HUDEP-2 (cell line): ENCODE measurements around the gene PROM1.

Source experiments
- DNase-seq, 76 experiments: peaks; one replicate each; lab custom pipeline; 2025; ENCODE audit not compliant: unreplicated experiment in 76 of 76; lab: John Stamatoyannopoulos, UW

Gene PROM1

DNA sequence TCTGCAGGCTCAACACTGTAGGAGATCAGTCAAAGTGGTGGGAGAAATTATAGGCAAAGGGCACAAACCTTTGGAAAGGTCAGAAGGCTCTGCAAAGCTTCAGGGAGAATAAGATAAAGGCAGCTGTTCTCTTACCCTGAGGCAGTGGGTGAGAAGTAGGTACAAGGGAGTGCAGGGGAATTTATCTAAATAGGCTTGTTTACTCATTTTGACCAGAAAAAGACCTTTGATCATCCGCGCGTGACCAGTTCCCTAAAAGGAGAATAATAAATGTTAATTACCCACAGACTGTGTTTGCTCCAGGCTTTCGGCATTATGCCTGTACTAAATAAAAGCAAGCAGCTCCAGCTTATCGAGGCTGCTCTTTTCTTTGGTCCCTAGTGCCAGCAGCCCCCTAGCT is 130.2 kb downstream of the PROM1 start:
- no peak for DNase-seq

DNA sequence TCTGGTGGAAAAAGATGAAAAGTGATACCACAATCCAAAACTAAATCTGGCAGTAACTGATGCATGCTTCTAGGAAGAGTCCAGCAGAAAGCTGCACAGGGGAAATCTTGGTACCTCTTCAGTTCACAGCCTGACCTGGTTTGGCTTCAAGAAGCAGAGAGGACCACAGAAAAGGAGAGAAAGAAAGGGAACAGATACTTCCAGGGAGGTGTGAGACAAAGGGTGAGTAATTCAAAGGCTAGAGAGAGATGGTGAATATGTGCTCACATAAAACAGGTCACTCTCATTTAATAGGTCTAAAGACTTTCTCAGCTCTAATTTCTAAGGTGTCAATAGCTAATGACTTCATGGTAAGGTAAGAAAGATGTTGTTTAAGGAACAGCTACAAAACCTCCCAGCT is 132.0 kb downstream of the PROM1 start:
- no peak for DNase-seq

DNA sequence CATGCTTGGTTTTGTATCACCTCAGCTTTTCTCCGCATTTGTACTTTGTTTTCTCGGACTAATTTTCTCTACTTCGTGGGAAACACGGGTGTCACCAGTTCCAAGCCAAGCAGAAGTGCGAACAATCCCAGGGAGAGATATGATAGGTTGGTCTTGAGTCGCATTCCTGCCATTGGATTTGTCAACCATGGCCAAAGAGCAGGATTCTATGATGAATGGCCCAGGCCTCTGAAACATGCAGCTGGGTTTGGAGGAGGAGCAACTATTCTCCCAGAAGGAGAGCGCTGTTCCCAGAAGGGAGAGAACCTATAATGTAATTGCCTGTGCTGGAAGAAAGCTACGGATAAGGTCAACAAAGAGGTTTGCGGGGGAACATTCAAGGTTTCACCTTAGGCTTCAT is 135.0 kb downstream of the PROM1 start:
- no peak for DNase-seq

DNA sequence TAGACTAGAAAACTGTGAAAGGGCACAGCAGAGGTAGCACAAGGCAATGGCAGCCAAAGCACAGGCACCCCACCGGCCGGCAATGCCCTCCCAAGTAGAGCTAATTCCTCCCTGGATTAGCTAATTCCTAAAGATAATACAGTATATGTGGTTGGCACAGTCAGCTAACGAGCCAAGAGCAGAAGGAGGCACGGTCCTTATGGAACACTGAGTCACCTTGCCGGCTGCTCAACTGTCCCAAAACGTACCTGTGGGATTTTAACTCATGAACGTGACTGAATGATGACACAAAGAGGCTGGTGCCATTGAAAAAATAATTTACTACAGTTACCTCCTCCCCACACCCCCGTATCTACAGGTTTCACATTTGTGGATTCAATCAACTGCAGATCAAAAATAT is 136.1 kb downstream of the PROM1 start:
- no peak for DNase-seq

DNA sequence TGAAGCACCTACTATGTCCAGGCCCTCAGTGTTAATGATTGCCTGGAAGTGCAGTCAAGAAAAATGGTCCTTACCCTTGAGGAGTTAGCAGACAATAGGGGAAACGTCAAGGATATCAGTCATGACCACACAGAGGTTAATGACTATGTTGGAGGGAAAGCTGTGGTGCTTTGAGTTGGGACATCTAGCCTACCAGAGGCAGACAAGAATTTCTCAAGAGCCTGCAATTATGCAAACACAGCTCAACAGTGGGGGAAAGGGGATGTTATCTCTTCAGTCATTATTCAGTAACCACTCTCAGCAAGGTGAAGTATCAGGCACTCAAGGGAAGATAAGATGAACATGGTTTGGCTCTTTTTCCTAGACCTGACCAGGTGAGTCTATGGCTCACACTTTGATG is 138.3 kb downstream of the PROM1 start:
- no peak for DNase-seq

DNA sequence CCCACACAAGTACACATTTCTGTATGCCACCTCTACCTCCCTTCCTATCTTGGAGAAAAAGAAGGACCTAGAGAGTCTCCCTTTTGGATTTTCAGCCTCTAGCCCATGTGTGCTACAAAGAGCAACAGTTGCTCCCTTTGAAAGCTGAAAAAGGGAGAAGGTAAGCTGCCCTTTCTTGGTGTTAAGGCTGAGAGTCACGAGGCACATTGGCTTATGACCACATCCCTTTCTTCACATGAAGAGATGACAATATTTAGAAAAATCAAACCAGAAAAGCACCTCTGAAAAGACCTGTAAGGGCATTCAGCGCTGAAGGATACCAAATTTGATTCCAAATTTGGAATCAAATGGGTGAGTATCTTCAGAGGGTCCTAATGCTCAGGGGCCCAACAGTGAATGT is 138.9 kb downstream of the PROM1 start:
- no peak for DNase-seq

DNA sequence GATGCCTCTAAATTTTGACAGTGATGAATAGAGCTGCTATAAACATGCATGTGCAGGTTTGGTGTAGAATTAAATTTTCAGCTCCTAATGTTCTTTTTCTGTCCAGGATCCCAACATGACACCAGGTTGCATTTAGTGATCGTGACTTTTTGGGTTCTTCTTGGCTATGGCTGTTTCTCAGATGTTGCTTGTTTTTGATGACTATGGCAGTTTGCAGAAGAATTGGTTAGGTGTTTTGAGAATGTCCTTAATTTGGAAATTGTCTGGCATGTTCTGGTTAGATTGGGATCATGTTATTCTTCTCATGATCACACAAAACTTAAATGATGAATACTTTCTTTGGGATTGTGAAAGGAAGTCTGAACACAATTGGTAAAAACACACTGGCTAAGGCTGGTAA is 141.5 kb downstream of the PROM1 start:
- no peak for DNase-seq

DNA sequence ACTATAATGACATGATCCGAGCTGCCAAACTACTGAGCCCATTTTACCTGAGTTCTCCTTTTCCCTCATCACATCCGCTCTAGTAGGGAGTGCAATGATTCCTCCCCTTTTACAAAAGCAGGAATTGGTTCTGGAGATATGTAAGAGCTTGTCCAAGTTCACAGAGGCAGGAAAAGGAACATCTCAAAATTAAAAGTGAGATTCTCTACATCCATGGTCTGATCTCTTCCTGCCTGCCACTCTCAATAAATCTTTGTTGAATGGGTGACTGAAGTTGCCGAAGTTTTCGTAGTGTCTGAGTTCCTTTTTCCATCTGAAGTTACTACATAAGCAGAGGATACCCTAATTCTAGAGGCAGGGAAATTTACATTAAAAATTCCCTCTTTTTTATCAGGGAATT is 145.2 kb downstream of the PROM1 start, which contains the start of gene FGFBP1:
FGFBP1 (minus strand) TSS at position 101 of the 400 bp plus-strand sequence. CDS start 2,108 bp downstream, outside the sequence.
- DNase-seq = no peak

DNA sequence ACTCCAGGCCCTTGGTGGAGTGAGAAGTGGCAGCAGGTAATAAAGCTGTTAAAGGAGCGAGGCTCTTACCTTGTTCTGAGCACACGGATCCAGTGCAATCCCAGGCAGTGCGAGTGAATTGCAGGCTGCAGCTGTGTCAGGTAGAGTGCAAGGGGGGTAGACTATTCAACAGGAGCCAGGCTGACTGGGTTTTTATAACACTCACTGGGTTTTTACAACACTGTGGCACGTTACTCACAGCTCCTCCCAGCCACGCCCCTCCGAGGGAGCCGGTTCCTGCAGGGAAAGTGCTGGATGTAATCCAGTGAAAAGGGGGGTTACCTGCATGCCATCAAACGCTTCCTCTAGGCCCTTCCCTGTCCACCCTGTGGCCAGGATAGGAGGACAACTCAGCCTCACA is 145.6 kb downstream of the PROM1 start:
- DNase-seq = no peak

DNA sequence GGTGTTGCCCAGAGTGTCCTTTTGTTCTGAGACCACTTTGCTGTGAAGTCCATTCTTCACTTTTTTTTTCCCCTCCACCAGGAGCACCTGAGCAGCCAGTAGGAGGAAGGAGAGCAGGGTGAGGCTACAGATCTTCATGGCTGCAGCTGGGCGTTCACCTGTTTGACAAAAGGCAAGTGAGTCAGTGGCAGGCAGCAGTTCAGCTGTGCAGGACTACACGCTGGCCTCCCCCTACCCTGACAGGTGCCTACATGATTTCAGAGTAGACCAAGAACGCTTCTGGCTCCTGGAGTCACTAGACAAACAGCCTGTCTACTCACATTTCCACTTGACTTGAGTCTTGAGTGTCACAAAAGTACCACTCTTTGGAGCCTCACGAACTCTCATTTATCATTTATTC is 147.3 kb downstream of the PROM1 start:
- no peak for DNase-seq

DNA sequence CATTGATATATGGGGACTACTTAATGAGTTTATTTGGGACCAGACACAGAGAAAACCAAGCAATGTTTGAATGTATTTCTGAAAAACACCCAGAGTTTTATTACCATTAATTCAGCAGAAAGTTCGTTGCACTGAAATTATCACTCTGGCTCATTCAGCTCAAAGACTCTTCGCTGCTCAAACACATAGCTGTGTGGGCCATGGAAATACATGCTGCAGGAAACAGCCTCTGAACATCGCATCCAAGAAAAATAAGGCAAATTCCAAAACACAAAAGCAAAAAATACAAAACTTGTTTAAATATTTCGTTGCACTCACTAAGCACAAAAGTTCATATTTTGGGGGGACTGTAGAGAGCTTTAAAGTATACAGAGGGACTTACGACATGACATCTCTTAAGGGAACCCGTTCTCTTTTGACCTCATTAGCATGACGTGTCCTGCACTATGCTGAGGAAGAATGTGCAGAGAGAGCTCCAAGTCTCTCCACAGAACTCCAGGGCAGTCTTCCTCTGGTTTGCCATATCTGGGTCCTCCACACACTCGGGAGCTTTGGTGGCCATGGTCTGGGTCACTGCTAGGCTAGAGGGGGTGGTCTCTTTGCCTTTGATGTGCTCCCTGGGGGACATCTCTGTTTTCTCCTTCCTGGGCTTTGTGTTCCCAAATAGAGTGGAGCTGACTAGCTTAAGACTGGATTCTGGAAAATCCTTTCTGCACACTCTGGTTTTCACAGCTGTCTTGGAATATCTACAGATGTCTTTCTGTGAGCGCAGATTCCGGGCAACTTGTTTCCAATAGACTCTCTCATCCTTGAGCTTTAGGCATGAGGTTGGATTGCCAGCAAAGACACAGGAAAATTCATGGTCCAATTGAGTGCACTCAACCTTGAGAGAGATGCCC is 148.1 kb downstream of the PROM1 start:
- DNase-seq = no peak

DNA sequence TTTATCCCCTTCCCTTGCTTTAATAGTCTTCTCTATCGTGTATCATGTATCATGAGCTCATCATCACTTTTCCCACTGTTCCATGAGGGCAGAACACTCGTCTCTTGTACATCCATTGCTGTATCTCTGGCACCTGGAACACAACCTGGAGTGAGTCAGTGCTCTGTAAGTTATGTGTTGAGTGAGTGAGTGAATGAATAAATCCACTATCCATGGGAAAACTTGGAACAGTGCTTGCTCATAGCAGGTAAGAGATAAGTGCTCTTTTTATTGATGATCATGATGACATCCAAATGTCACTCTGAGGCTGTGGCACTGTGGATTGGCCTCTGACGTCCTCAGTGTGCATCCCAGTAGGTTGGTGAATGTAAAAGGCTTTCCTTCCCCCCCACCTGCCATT is 149.6 kb downstream of the PROM1 start:
- DNase-seq = no peak

DNA sequence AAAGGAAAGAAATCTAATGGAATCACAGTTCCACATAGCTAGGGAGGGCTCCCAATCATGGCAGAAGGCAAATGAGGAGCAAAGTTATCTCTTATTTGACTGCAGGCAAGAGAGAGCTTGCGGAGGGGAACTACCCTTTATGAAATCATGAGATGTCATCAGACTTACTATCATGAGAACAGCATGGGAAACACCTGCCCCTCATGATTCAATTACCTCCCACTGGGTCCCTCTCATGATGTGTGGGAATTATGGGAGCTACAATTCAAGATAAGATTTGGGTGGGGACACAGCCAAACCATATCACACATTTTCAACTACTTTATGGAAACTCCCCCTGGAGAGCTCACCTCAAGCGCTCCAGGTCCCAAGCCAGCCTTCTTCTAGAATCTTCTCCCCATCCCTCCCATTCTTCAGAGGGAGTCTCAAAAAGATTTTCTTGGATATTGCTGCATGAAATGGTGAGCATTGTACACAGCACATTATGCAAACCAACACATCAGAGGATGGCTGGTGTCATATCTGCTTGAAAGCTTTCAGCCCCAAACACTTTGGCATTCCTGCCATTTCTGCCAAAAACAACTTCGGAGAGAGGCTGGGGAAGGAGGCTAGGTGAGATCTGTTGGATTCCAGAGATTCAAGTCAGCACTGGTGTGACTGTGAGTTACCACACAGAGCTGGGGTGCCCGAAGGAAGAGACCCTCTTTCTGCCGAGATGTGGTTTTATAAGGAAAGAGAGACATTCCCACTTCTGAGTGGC is 152.2 kb downstream of the PROM1 start:
- DNase-seq = no peak

DNA sequence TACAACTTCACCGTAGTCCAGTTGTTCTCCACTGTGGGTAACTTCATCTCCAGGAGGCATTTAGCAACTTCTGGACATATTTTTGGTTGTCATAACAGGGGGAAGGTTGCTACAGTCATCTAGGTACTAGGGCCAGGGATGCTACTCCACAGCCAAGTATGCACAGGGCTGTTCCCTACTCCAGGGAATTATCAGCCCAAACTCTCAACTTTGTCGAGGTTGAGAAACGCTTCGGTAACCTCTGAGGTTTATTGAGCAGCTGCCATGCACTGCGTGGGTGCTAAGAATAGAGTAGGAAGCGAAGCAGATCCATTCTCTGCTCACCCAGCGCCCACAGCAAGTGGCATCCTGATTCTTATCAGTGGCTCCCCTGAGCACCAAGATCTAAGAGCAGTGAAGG is 153.5 kb downstream of the PROM1 start:
- no peak for DNase-seq

DNA sequence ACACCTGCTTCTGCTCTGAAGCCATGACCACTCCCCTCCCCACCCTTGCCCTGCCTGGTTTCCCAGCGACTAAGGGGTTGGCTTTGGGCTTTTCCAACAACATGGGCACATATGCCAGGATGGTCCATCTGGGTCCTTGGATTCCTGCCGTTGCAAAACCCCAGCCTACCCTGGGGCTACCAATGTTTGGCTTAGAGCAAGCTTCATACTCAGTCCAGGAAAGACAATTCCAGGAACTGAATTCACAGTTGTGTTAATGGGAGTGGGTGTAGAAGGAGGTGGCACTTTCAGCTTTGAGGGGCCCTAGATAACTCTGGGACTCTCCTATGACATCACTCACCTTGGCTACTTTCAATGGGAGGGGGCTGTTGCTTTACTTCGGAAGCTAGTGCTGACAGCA is 154.3 kb downstream of the PROM1 start:
- no peak for DNase-seq

DNA sequence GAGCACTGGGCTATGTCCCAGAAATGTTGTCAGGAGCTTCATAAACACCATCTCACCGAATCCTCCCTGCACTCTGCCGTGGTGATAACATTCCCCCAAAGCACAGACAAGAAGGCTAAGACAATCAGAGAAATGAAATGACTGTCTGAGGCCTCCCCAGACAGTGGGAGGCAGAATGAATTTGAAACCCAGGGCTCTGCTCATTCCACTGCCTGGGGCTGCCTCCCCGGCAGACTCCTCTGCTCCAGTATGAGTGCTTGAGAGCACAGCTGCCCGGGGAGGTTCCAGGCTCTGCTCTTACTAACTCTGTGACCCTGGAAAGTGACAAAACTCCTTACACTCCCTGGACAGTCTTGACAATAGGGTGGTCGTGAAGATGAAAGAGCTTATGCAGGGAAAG is 154.9 kb downstream of the PROM1 start:
- DNase-seq = peak in 1 of 76 experiments; percentile 2

DNA sequence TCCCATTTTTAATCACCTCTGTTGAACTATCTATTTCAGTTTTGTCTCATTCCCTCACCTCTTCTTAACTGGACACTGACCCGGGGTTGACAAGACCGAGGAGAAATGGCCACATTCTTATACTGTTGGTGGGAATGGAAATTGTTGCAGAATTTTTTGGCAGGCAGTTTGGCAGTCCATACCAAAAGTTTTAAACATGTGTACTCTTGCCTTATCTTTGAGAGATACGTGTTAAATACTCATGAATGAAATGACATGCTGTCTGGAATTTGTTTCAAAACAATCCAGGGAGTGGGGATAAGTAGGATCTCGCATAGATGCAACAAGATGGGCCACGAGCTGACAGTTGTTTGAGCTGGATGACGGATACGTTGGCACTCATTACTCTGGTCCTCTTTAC is 157.3 kb downstream of the PROM1 start:
- no peak for DNase-seq

DNA sequence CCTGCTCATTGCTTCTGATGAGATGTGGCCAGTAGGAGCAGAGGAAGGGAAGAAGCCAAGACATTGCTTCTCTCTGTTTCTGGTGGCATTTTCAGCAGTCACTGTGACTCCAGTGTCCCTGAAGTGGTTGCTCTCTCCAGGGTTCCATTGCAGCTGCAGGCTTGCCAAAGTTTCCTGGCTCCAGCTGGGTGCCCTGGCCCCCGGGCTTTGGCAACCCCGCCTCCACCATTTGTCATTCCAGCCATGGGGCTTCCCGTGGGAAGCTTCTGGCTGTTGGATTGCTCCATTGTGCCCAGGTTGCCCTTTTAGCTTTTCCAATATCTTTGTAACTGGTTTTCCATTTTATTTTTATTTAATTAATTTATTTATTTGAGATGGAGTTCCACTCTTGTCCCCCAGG is 158.0 kb downstream of the PROM1 start:
- no peak for DNase-seq

DNA sequence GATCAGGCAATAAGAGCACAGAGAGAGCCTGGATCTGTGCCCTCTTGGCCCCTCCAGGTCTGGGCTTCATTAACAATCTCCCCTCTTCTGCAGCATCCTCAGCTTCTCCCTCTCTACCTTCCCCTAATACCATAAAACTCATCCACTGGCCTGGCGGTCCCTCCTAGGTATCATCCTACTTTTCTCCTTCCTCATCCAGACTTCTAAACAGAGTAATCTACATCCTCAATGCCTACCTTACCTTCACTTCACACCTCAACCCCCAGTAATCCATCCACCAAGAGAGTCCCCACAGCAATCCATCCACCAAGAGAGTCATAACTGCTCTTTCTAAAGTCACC is 162.3 kb downstream of the PROM1 start:
- DNase-seq = no peak

DNA sequence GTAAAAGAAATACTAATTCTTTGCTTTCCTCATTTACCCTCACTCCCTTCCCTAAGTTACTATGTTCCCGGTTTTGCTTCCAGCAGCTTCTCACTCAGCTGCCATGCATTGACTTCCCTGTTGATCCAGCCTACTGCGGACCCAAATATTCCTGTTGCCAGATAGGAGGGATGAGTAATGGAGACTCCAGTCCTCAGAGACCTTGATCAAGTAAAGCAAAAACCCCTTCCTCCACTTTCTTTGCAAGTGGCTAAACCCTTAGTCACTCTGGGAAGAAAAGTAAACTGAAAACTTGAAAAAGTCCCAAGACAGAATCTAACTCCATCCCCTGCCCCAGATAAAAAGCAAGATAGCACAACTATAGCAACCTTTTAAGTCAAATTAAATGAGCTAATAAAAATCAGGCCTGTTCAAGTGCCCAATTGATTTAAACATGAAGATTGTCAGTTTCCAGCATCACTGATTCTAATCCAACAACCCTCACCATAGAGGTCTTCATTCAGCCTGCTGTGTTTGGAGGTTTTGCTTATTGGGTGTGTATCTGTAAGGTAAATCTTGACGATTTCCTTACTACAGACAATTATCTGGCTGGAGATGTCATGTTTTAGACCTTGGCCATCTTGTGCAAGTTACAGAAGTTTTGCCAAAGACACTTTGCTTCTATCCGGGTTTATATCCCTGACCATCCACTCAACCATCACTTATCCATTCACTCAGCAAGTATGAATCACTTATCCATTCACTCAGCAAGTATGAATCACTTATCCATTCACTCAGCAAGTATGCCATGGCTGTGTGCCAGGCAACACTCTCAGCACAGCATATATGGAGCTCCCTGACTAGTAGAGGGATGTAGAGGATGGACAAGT is 162.9 kb downstream of the PROM1 start:
- DNase-seq = peak in 6 of 76 experiments; percentile 1 to 31 (median 10)

DNA sequence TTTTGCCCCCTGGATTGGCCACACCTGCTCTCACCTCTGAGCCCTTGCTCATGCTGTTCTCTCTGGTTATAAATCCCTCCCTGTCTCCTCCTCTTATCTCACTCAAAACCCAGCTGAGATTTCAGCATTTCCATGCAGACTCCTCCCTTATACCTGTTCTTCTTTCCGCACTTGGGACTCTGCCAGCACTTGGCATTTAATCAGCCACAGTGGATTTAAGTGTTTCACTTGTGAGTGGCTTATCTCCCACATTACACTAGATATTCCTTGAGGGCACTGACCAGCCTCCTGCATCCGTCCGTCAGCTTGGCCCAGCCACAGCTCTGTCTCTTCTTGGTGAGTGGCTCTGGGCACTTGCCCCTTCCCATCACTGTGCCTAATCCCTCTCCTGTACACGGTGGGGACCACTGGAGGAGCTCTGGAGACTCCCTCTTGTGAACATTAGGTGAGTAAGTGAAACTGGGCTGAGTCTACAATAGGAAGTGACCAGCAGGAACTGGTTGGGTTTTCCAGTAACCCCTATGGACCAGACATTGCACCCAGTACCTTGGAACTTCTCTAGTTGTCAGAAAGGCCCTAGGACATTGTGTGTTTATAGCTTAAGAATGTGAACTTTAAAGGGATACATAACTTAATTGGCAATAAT is 165.2 kb downstream of the PROM1 start:
- no peak for DNase-seq
